ENCODE results near the gene ATP10A.

ATP10A gene

DNA sequence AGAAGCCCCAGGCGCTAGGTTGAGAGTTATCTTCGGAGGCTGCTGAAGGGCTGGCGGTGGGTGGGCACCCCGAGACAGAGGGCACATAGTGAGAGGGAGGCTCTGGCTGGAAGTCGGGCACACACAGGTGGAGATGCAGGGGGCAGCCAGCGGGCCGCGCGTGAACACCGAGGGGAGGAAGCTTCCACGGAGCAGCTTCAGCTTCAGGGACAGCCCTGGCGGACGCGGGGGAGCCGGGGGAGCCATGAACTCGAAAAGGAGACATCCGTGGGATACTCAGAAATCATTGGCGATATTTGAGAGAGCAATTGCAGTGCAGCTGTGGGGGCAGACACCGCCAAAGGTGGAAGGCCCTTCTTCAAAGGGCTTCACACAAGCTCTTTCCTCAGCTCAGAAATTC lies 204.6 kb downstream of the ATP10A start:
- no peak for TF ChIP-seq EZH2 (IDR thresholded peaks at IDR 0.05; ENCODE audit: borderline replicate concordance, low read length)
- TF ChIP-seq, protein P1, sequence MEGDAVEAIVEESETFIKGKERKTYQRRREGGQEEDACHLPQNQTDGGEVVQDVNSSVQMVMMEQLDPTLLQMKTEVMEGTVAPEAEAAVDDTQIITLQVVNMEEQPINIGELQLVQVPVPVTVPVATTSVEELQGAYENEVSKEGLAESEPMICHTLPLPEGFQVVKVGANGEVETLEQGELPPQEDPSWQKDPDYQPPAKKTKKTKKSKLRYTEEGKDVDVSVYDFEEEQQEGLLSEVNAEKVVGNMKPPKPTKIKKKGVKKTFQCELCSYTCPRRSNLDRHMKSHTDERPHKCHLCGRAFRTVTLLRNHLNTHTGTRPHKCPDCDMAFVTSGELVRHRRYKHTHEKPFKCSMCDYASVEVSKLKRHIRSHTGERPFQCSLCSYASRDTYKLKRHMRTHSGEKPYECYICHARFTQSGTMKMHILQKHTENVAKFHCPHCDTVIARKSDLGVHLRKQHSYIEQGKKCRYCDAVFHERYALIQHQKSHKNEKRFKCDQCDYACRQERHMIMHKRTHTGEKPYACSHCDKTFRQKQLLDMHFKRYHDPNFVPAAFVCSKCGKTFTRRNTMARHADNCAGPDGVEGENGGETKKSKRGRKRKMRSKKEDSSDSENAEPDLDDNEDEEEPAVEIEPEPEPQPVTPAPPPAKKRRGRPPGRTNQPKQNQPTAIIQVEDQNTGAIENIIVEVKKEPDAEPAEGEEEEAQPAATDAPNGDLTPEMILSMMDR (IDR thresholded peaks at IDR 0.05; ENCODE audit: low read length) = no peak
- H3K4me1 ChIP-seq (ENCODE audit: insufficient read depth, low read length, severe bottlenecking) = no peaks in the 10 kb centered on the region
- no peak overlapping the region for H3K27ac ChIP-seq (ENCODE audit: low read depth, low read length, poor library complexity, severe bottlenecking)
- no peaks in the 10 kb centered on the region for H3K36me3 ChIP-seq (ENCODE audit: insufficient read depth, low read length)
- H4K20me1 ChIP-seq (ENCODE audit: insufficient read depth, low read length) = no peaks in the 10 kb centered on the region
- no peak overlapping the region for H3K4me2 ChIP-seq (ENCODE audit: low read length)
- H3F3A ChIP-seq (ENCODE audit: insufficient read depth, low read length) = no peaks in the 10 kb centered on the region
- no peak overlapping the region for H3K9ac ChIP-seq (ENCODE audit: low read length)
- no peak overlapping the region for H2AFZ ChIP-seq (ENCODE audit: low read length)
- no peaks in the 10 kb centered on the region for H3K79me2 ChIP-seq (ENCODE audit: insufficient read depth, low read length)
- H3K4me3 ChIP-seq (ENCODE audit: low read depth, low read length, poor library complexity, severe bottlenecking) = no peak overlapping the region
- H3K9me3 ChIP-seq (ENCODE audit: low read length) = no peaks in the 10 kb centered on the region
- H3K27me3 ChIP-seq (ENCODE audit: insufficient read depth, low read length) = 0 out of 2 replicates have a peak, but pooled peaks cover 4% of the 10 kb centered on the region
- H3K9me2 ChIP-seq (ENCODE audit: low read depth, low read length) = no peaks in the 10 kb centered on the region

DNA sequence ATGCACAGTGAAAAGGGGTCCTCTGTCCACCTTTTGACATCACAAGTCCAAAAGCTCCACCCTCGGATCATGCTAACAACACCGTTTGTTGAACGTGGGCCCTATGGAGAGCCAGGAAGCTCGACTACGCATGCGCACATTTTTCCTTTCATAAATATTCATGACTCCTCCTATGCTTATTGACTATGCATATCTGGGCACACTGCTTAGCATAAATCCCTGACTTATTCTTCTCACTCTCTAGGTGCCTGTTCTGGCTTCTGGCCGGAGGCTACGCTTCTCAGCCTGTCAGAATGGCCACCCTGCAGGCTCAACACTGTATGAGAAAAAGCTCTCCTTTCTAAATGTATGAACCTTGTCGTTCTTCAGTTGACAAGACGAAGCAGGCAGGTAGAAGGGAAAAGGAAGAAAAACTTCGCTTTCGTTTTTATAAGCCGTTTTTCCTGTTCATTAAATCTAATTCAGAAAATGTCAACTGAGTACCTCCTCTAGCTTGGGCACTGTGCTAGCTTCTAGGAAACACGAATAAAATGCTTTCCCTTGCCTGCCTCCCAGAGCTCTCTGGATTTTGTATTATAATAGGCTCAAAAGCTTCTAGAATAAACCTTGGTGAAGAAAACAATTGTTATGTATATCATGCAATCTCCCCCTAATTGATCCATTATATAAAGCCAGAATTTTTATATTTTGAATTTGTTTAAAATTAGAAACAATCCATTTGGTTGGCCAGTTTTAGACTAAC lies 207.7 kb downstream of the ATP10A start:
- Histone ChIP-seq H3K9me2 (ENCODE audit: low read depth, low read length) (no peaks in the 10 kb centered on the region), H3K79me2 (ENCODE audit: insufficient read depth, low read length) (no peaks in the 10 kb centered on the region), H3K4me1 (ENCODE audit: insufficient read depth, low read length, severe bottlenecking) (no peaks in the 10 kb centered on the region), H3K27ac (ENCODE audit: low read depth, low read length, poor library complexity, severe bottlenecking) (no peak overlapping the region), H3K4me3 (ENCODE audit: low read depth, low read length, poor library complexity, severe bottlenecking) (no peak overlapping the region), H3K9ac (ENCODE audit: low read length) (no peak overlapping the region), H4K20me1 (ENCODE audit: insufficient read depth, low read length) (no peaks in the 10 kb centered on the region), H3K4me2 (ENCODE audit: low read length) (no peak overlapping the region), H2AFZ (ENCODE audit: low read length) (no peak overlapping the region), H3K27me3 (ENCODE audit: insufficient read depth, low read length) (0 out of 2 replicates have a peak, but pooled peaks cover 4% of the 10 kb centered on the region), H3K9me3 (ENCODE audit: low read length) (no peaks in the 10 kb centered on the region), H3F3A (ENCODE audit: insufficient read depth, low read length) (no peaks in the 10 kb centered on the region), H3K36me3 (ENCODE audit: insufficient read depth, low read length) (no peaks in the 10 kb centered on the region)
- no peak for TF ChIP-seq EZH2 (IDR thresholded peaks at IDR 0.05; ENCODE audit: borderline replicate concordance, low read length)
- TF ChIP-seq, protein P1 (IDR thresholded peaks at IDR 0.05; ENCODE audit: low read length) = no peak

GRCh38 chr15:25653371-25653770 lies 209.8 kb downstream of the ATP10A start:
- no peaks in the 10 kb centered on the region for H3K9me3 ChIP-seq (ENCODE audit: low read length)

More at GRCh38 chr15:25653371-25653770, 209.8 kb downstream of the ATP10A start:
- no peaks in the 10 kb centered on the region for H3K79me2 ChIP-seq (ENCODE audit: insufficient read depth, low read length)
- no peak overlapping the region for H3K4me3 ChIP-seq (ENCODE audit: low read depth, low read length, poor library complexity, severe bottlenecking)
- 0 out of 2 replicates have a peak, but pooled peaks cover 4% of the 10 kb centered on the region for H3K27me3 ChIP-seq (ENCODE audit: insufficient read depth, low read length)
- no peak overlapping the region for H3K9ac ChIP-seq (ENCODE audit: low read length)
- no peak overlapping the region for H2AFZ ChIP-seq (ENCODE audit: low read length)
- H3F3A ChIP-seq (ENCODE audit: insufficient read depth, low read length) = no peaks in the 10 kb centered on the region
- no peaks in the 10 kb centered on the region for H3K36me3 ChIP-seq (ENCODE audit: insufficient read depth, low read length)
- no peaks in the 10 kb centered on the region for H3K9me2 ChIP-seq (ENCODE audit: low read depth, low read length)
- TF ChIP-seq, protein P1 (IDR thresholded peaks at IDR 0.05; ENCODE audit: low read length) = no peak
- TF ChIP-seq EZH2 (IDR thresholded peaks at IDR 0.05; ENCODE audit: borderline replicate concordance, low read length) = no peak
- no peak overlapping the region for H3K27ac ChIP-seq (ENCODE audit: low read depth, low read length, poor library complexity, severe bottlenecking)
- no peaks in the 10 kb centered on the region for H4K20me1 ChIP-seq (ENCODE audit: insufficient read depth, low read length)
- H3K4me1 ChIP-seq (ENCODE audit: insufficient read depth, low read length, severe bottlenecking) = no peaks in the 10 kb centered on the region
- no peak overlapping the region for H3K4me2 ChIP-seq (ENCODE audit: low read length)
